HEK293T (cell line): Measurements from ENCODE around the gene SLC1A4.

ENCODE experiments used
- CTCF ChIA-PET: fragments of 350-600 bp; formaldehyde crosslinking; extraction: SDS; loops from one replicate; lab custom pipeline; 2021; ENCODE audit warnings: antibody characterized with exemption, inconsistent platforms; lab: Yijun Ruan, JAX
- POLR2A ChIA-PET: fragments of 350-600 bp; formaldehyde crosslinking; extraction: SDS; loops from one replicate; lab custom pipeline; 2020; ENCODE audit warnings: antibody characterized with exemption, inconsistent platforms; lab: Yijun Ruan, JAX
- DNase-seq: peaks from one replicate; pipeline ENCODE4 v3.0.0; 2012; ENCODE audit warnings: mixed read lengths; ENCODE audit errors: extremely low spot score
- ARNT ChIP-seq: fragments of 450-650 bp; IDR thresholded peaks from 2 replicates; pipeline ENCODE4 v1.6.1; 2017; ENCODE audit warnings: mild to moderate bottlenecking
- BHLHE40 ChIP-seq: fragments of 450-650 bp; IDR thresholded peaks from 2 replicates; pipeline ENCODE4 v1.6.1; 2016; ENCODE audit warnings: mild to moderate bottlenecking, moderate library complexity, borderline replicate concordance
- CTBP1 ChIP-seq: fragments of 450-650 bp; IDR thresholded peaks from 2 replicates; pipeline ENCODE4 v1.6.1; 2016; ENCODE audit warnings: borderline replicate concordance
- ELF4 ChIP-seq: fragments of 450-650 bp; IDR thresholded peaks from 2 replicates; pipeline ENCODE4 v1.6.1; 2017; ENCODE audit warnings: antibody characterized with exemption
- FOXA1 ChIP-seq: fragments of 450-650 bp; IDR thresholded peaks from 2 replicates; pipeline ENCODE4 v1.6.1; 2016; ENCODE audit warnings: mild to moderate bottlenecking
- FOXK2 ChIP-seq: fragments of 450-650 bp; IDR thresholded peaks from 2 replicates; pipeline ENCODE4 v1.6.1; 2016; ENCODE audit warnings: mild to moderate bottlenecking
- FOXM1 ChIP-seq: fragments of 450-650 bp; IDR thresholded peaks from 2 replicates; pipeline ENCODE4 v1.6.1; 2017; ENCODE audit warnings: mild to moderate bottlenecking, borderline replicate concordance
- HDGF ChIP-seq: fragments of 450-650 bp; IDR thresholded peaks from 2 replicates; pipeline ENCODE4 v1.6.1; 2017; ENCODE audit warnings: antibody characterized with exemption, borderline replicate concordance
- L3MBTL2 ChIP-seq: fragments of 450-650 bp; conservative IDR thresholded peaks from 2 replicates; pipeline ENCODE4 v1.6.1; 2016; ENCODE audit warnings: mild to moderate bottlenecking
- LEF1 ChIP-seq: fragments of 450-650 bp; IDR thresholded peaks from 2 replicates; pipeline ENCODE4 v1.6.1; 2017; ENCODE audit warnings: mild to moderate bottlenecking, borderline replicate concordance
- NFRKB ChIP-seq: fragments of 450-650 bp; IDR thresholded peaks from 2 replicates; pipeline ENCODE4 v1.6.1; 2016; ENCODE audit warnings: mild to moderate bottlenecking, moderate library complexity
- SP1 ChIP-seq: fragments of 450-650 bp; IDR thresholded peaks from 2 replicates; pipeline ENCODE4 v1.6.1; 2017
- SUZ12 ChIP-seq: fragments of 450-650 bp; IDR thresholded peaks from 2 replicates; pipeline ENCODE4 v1.6.1; 2016; ENCODE audit warnings: mild to moderate bottlenecking
- TARDBP ChIP-seq: fragments of 450-650 bp; IDR thresholded peaks from 2 replicates; pipeline ENCODE4 v1.6.1; 2016
- ZNF384 ChIP-seq: fragments of 450-650 bp; IDR thresholded peaks from 2 replicates; pipeline ENCODE4 v1.6.1; 2016
- TF ChIP-seq, protein P1 (sequence below): fragments of 450-650 bp; IDR thresholded peaks from 2 replicates; pipeline ENCODE4 v1.6.1; 2016

Gene SLC1A4

DNA sequence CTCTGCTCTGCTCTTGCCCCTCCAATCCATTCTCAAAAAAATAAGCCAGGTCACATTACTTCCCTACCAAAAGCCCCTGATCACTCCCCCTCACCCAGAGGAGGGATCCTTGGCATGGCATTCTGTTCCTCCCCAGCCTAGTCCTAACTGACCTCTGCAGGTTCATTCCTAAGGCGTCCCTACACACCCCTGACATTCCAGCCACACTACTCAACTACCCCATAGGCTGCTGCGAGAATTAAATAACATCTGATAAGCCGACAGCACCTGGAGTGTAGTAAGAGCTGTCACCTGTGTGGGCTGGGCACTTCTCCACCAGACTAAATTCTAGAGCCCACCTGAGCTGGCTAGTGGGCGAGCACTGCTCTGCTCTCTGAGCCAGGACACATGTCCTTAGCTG is 44.7 kb upstream of the SLC1A4 start:
- ChIA-PET CTCF (no interaction called here), POLR2A (interaction anchor here (0.8 kb wide), 1 partner anchor 44 kb away, joined by 3 read pairs; no protein-coding TSS in a partner anchor)
- no peak for TF ChIP-seq SP1
- no peak for TF ChIP-seq ZNF384
- TF ChIP-seq FOXM1, result no peak
- TF ChIP-seq ELF4, result no peak
- no peak for TF ChIP-seq BHLHE40
- TF ChIP-seq L3MBTL2, result no peak
- no peak for TF ChIP-seq LEF1
- TF ChIP-seq TARDBP, result no peak
- no peak for TF ChIP-seq ARNT
- TF ChIP-seq FOXA1, result no peak
- TF ChIP-seq SUZ12, result no peak
- no peak for TF ChIP-seq NFRKB
- no peak for DNase-seq

DNA sequence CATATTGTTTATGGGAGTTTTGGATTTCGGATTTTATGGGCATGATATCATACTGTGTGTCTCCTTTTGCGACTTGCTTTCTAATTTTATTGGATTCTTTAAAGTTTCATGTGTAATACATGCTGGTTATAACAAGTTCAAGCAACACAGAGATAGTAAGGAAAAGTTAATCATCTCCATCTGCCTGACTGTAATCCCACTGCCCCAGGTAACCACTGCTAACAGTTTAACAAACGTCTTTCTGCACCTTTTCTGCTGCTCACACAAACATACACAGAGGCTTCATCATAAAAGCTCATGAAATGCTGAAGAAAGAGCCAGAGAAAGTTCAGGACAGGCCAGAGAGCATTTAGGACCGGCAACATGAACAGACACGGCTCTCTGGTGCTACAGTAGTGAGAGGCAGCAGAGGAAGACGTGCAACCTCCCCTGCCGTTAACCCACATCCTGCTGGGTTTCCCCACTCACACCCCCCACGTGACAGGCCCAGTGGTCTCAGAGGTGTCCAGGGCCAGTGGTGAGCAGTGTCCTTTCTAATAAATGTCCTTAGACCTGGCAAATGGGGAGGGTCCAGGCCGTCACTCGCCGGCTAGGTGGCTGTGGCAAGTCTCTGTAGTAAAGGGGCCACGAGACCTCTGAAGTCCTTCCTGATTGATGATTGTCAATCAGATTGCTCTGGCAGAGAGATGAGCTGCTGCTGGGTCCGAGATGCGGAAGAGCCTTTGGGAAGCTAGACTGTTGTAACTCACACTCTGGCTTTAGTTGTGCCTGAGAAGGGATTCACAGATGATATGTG is 43.0 kb upstream of the SLC1A4 start:
- CTCF ChIA-PET, result interaction anchor here (0.7 kb wide), 1 partner anchor 351 kb away, joined by 6 read pairs; no protein-coding TSS in a partner anchor
- POLR2A ChIA-PET, result no interaction called here
- no peak for DNase-seq
- TF ChIP-seq NFRKB (no peak), FOXA1 (no peak), BHLHE40 (no peak), ZNF384 (no peak), TARDBP (no peak), FOXK2 (no peak), ARNT (no peak), LEF1 (no peak), SP1 (no peak), CTBP1 (no peak), L3MBTL2 (no peak), SUZ12 (no peak), HDGF (no peak), ELF4 (no peak), FOXM1 (no peak)
- TF ChIP-seq, protein P1, sequence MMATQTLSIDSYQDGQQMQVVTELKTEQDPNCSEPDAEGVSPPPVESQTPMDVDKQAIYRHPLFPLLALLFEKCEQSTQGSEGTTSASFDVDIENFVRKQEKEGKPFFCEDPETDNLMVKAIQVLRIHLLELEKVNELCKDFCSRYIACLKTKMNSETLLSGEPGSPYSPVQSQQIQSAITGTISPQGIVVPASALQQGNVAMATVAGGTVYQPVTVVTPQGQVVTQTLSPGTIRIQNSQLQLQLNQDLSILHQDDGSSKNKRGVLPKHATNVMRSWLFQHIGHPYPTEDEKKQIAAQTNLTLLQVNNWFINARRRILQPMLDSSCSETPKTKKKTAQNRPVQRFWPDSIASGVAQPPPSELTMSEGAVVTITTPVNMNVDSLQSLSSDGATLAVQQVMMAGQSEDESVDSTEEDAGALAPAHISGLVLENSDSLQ, result no peak

DNA sequence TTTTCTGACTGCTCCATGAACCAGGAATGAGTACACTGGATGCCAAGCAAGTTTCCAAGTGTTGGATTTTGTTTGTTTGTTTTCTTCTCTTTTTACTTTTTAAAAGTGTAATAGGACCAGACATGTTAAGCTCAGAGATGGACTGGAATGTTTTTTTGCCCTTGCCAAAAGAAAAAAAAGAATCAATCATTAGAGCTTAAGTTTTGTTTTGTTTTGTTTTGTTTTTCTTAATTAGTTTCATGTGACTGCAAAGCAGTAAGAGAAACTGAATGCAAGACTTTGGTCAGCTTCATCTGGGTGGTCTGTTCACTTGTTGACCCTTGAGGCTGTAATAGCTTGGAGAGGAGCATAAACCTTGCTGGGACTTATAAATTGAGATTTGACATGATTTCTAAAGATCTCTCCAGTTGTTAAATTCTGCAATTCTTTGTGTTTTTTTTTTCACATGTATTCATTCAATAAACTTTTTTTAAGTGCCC is 42.4 kb upstream of the SLC1A4 start:
- ChIA-PET POLR2A (no interaction called here), CTCF (interaction anchor here (0.7 to 1.2 kb wide), 2 partner anchors 9 to 352 kb away, joined by 4 to 6 read pairs; no protein-coding TSS in a partner anchor)
- no peak for DNase-seq
- TF ChIP-seq, protein P1, result no peak
- TF ChIP-seq CTBP1, result no peak

DNA sequence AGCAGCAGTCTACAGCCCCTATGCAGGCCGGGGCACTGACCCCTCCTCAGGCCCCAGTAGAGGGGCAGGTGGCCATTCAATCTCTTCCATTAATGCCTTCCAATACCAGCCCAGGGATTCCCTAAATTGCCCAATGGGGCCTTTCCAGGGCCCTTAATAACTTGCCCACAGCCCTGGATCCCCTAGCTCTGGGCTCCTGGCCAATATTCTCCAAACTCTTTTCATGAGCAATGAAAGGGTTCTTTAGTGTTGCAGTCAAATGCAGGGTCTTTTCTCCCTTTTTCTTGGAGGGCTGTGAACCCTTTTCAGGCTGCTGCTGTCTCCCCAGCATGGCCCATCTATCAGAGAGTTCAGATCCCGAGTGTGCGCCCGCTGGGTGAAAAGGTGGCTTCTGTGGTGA is 41.3 kb upstream of the SLC1A4 start:
- POLR2A ChIA-PET, result no interaction called here
- TF ChIP-seq ZNF384, result no peak
- no peak for TF ChIP-seq FOXA1
- TF ChIP-seq, protein P1, result no peak
- TF ChIP-seq SP1, result no peak
- TF ChIP-seq LEF1, result no peak
- TF ChIP-seq BHLHE40, result no peak
- no peak for TF ChIP-seq NFRKB
- TF ChIP-seq SUZ12, result no peak
- no peak for TF ChIP-seq TARDBP
- no peak for TF ChIP-seq ARNT
- no peak for TF ChIP-seq FOXK2
- no peak for TF ChIP-seq FOXM1
- TF ChIP-seq L3MBTL2, result no peak
- no peak for TF ChIP-seq HDGF
- no peak for TF ChIP-seq ELF4
- no peak for TF ChIP-seq CTBP1
- DNase-seq, result no peak
- CTCF ChIA-PET, result interaction anchor here (1.2 kb wide), 1 partner anchor 10 kb away, joined by 4 read pairs; no protein-coding TSS in a partner anchor

DNA sequence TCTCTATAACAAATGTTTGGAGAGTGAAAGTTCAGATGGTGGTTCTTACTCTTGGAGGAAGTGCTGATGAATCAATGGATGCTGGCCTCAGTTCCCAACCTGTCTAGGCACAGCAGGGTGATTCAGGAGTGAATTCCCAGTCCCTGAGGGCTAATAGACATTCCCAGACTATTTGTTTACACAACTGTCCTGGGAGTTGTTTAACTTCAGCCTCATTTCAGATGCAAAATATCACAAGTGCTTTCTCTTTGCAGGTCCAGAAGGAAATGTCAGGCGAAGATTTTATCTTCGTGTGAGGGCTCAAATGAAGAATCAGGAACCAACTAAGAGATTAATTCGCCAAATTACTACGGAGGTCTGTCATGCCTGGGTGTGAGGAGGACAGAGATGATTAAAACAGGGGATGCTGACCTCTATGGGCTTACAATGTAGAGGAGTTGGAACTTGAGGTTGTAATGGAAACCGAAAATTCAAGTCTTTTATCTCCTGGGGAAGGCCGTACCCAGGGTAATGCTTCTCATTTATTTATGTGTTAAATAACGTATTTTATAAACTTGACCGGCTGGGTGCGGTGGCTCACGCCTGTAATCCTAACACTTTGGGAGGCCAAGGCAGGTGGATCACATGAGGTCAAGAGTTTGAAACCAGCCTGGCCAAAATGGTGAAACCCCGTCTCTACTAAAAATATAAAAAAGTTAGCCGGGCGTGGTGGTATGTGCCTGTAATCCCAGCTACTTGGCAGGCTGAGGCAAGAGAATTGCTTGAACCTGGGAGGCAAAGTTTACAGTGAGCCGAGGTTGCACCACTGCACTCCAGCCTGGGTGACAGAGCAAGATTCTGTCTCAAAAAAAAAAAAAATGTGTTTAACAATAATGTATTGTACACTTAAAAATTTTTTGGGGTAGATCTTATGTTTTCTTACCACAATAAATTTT is 38.7 kb upstream of the SLC1A4 start:
- CTCF ChIA-PET, result no interaction called here

More for the DNA sequence above, 38.7 kb upstream of the SLC1A4 start:
- TF ChIP-seq SP1, result no peak
- TF ChIP-seq ARNT, result no peak
- TF ChIP-seq SUZ12, result no peak
- no peak for TF ChIP-seq ZNF384
- TF ChIP-seq LEF1, result no peak
- no peak for TF ChIP-seq ELF4
- no peak for TF ChIP-seq BHLHE40
- TF ChIP-seq, protein P1, result no peak
- TF ChIP-seq FOXA1, result no peak
- no peak for DNase-seq
- POLR2A ChIA-PET, result no interaction called here
